ENCODE results near the gene FER1L5.

GRCh38 chr2:96601382-96602292, 40.9 kb upstream of the FER1L5 start:
- no peak for TF ChIP-seq CTCF (IDR thresholded peaks at IDR 0.05 in 4 of 5, conservative IDR thresholded peaks at IDR 0.05 in 1 of 5)
- no peak for TF ChIP-seq POLR2A (IDR thresholded peaks at IDR 0.05)
